ENCODE results near the gene RNF150. TPM values are rescaled to one million over a fixed set of nuclear protein-coding genes. Genes with fewer than 3 reads are reported as not detected.

Gene RNF150
- total and polyA plus RNA-seq, 12 donors, result 4.9 to 88.6 (median 61.3) TPM

DNA sequence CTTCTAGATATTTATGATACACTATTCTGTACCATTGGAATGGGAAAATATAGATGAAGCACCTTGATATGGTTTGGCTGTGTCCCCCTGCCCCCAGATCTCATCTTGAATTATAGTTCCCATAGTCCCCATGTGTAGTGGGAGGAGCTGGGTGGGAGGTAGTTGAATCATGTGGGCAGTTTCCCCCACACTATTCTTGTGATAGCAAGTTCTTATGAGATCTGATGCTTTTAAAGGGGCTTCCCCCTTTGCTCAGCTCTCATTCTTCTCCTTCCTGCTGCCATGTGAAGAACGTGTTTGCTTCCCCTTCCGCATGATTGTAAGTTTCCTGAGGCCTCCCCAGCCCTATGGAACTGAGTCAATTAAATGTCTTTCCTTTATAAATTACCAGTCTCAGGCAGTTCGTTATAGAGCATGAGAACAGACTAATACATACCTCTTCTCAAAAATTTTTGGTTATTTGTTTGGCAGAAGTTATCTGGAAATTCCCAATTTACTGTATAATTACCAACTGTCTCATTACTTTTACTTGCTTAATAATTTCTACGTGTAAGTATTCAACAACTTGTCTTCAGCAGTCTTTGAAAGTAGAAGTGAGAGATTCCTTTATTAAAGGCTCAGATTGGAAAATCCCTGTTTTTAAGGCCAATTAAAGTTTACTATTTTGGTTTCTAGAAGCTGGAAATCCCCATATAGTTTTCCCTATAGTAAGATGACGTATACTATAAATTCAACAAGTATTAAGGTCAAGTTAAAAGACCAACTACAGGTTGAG is 152.7 kb downstream of the RNF150 start:
- H3K27ac ChIP-seq, result no peak overlapping the region
- intact Hi-C loops (cut with DNase I), result no loop called here
- H3K4me1 ChIP-seq (replicated peaks in 1 of 2), result peaks cover 12 to 29% of the 10 kb centered on the region in 2 donors
- no peak for DNase-seq
- 81 to 88% (median 85%) methylated on average over 5 of the region's 5 CpGs for WGBS, 4 donors
- no peaks in the 10 kb centered on the region for H3K36me3 ChIP-seq (replicated peaks in 1 of 2)
- no peak overlapping the region for H3K4me3 ChIP-seq
- no peaks in the 10 kb centered on the region for H3K9me3 ChIP-seq (replicated peaks in 1 of 3)
- H3K27me3 ChIP-seq, result no peaks in the 10 kb centered on the region
- TF ChIP-seq, protein P1, sequence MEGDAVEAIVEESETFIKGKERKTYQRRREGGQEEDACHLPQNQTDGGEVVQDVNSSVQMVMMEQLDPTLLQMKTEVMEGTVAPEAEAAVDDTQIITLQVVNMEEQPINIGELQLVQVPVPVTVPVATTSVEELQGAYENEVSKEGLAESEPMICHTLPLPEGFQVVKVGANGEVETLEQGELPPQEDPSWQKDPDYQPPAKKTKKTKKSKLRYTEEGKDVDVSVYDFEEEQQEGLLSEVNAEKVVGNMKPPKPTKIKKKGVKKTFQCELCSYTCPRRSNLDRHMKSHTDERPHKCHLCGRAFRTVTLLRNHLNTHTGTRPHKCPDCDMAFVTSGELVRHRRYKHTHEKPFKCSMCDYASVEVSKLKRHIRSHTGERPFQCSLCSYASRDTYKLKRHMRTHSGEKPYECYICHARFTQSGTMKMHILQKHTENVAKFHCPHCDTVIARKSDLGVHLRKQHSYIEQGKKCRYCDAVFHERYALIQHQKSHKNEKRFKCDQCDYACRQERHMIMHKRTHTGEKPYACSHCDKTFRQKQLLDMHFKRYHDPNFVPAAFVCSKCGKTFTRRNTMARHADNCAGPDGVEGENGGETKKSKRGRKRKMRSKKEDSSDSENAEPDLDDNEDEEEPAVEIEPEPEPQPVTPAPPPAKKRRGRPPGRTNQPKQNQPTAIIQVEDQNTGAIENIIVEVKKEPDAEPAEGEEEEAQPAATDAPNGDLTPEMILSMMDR (IDR thresholded peaks at IDR 0.05), result no peak
- no peak for TF ChIP-seq POLR2A (IDR thresholded peaks at IDR 0.05)

DNA sequence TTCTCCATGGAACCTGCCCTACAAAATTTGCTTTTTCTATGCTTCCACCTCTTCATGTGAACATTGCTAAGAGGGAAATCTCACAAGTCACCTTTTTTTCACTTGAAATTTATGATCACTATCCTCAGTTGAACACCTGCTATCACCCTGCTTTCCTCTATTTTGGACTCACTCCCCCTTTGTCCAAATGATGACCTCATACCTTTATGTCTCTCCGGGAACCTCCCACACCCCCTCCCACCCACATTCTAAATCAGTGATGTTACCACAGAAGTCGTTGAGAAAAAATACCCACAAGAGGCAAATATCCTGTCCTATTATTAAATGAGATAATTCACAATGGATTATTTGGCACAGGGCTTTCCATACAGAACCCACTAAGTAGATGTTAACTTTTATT is 156.5 kb downstream of the RNF150 start:
- H3K9me3 ChIP-seq (replicated peaks in 1 of 3), result no peaks in the 10 kb centered on the region
- no peak for TF ChIP-seq POLR2A (IDR thresholded peaks at IDR 0.05)
- intact Hi-C loops (cut with DNase I), result no loop called here
- H3K4me1 ChIP-seq (replicated peaks in 1 of 2), result peaks cover 0 to under 1% of the 10 kb centered on the region in 2 donors
- WGBS, 4 donors, result 74 to 93% (median 91%) methylated on average over 2 of the region's 2 CpGs
- no peaks in the 10 kb centered on the region for H3K36me3 ChIP-seq (replicated peaks in 1 of 2)
- H3K27ac ChIP-seq, result no peak overlapping the region
- no peak overlapping the region for H3K4me3 ChIP-seq
- no peaks in the 10 kb centered on the region for H3K27me3 ChIP-seq
- no peak for DNase-seq

DNA sequence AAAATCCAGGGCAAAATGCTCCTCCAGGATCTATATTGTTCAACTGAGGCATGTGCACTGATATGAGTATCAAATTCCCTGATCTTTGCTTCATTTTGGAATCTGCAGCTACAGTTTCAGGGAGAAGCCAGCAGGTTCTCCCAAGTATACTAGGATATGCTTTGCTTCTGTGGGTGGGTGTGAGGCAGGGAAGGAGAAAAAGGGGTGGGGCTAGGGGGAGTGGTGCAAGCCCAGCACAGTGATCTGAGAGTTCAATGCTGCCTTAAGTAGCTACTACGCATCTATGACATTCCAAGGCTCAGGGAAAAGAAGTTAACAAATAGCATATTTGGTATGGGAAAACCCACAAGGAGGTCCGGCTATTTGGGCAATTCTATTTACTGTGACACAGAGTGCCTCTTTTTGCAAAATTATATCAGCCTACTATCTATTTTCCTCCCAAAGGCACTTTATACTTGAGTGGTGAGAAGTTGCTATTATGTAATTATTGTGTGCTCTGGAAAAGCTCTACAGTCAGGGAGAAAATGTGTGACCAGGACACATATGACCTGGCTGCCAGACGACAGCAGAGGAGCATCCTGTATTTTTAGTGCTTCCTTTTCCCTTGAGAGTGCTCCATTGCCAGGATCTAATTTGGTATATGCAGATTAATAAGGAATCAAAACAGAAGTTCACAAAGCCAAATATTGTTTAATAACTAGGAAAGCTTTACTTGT is 162.0 kb downstream of the RNF150 start:
- DNase-seq, result no peak
- H3K27me3 ChIP-seq, result no peaks in the 10 kb centered on the region
- intact Hi-C loops (cut with DNase I), result no loop called here
- peaks cover 0 to 5% of the 10 kb centered on the region in 2 donors for H3K4me1 ChIP-seq (replicated peaks in 1 of 2)
- no peak overlapping the region for H3K27ac ChIP-seq
- no peaks in the 10 kb centered on the region for H3K36me3 ChIP-seq (replicated peaks in 1 of 2)
- no peak for TF ChIP-seq POLR2A (IDR thresholded peaks at IDR 0.05)
- TF ChIP-seq, protein P1 (IDR thresholded peaks at IDR 0.05), result no peak
- no peak overlapping the region for H3K4me3 ChIP-seq
- H3K9me3 ChIP-seq (replicated peaks in 1 of 3), result no peaks in the 10 kb centered on the region
- 49 to 73% (median 62%) methylated on average over 3 of the region's 3 CpGs for WGBS, 4 donors

DNA sequence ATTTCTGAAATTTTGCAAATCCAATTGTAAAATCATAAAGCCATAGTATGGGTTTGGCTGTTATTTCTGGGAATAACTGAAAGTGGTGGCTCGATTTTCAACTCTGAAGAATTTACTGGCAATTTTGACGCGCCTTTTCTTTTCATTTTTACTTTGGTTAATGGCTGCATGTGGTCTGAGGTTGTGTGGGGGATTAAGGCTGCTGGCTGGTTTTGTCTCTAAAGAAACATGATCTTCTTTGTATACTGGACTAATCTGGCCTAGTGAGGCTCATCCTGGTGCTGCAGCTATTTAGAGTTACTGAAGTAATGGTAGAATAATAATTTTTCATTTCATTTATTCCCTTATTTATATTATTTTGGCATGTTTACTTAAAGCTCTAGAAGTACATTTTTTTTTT is 164.0 kb downstream of the RNF150 start:
- Histone ChIP-seq H3K9me3 (replicated peaks in 1 of 3) (no peaks in the 10 kb centered on the region), H3K4me3 (no peak overlapping the region), H3K4me1 (replicated peaks in 1 of 2) (peaks cover 0 to 5% of the 10 kb centered on the region in 2 donors), H3K36me3 (replicated peaks in 1 of 2) (no peaks in the 10 kb centered on the region), H3K27ac (no peak overlapping the region), H3K27me3 (no peaks in the 10 kb centered on the region)
- intact Hi-C loops (cut with DNase I), result no loop called here
- TF ChIP-seq POLR2A (IDR thresholded peaks at IDR 0.05), result no peak
- TF ChIP-seq, protein P1 (IDR thresholded peaks at IDR 0.05), result no peak
- DNase-seq, result no peak
- WGBS, 4 donors, result 91 to 98% (median 96%) methylated on average over 3 of the region's 3 CpGs

All from adrenal gland (tissue), 12 donors.